Measurements from ENCODE around the gene DCD. TPM values are rescaled to one million over a fixed set of nuclear protein-coding genes. Genes with fewer than 3 reads are reported as not detected.

The DCD gene
- total RNA-seq, 4 donors from 2014 or later, result not detected

GRCh38 chr12:54624315-54625279 is 23.6 kb downstream of the DCD start:
- DNase-seq (ENCODE audit: low spot score) (no peak), ATAC-seq (ENCODE audit: low FRiP score) (no peak)
- no peak for TF ChIP-seq CTCF (IDR thresholded peaks at IDR 0.05)

- DNase-seq (ENCODE audit: low spot score), result no peak
- ATAC-seq (ENCODE audit: low FRiP score), result no peak
- no peak for TF ChIP-seq CTCF (IDR thresholded peaks at IDR 0.05)
These were observed 25.5 kb downstream of the DCD start for GRCh38 chr12:54622463-54623183.

GRCh38 chr12:54616933-54617680 is 31.1 kb downstream of the DCD start:
- no peak for TF ChIP-seq CTCF (IDR thresholded peaks at IDR 0.05)
- ATAC-seq (ENCODE audit: low FRiP score) (no peak), DNase-seq (ENCODE audit: low spot score) (no peak)

GRCh38 chr12:54612225-54612750 is 35.9 kb downstream of the DCD start:
- DNase-seq (ENCODE audit: low spot score) (no peak), ATAC-seq (ENCODE audit: low FRiP score) (no peak)

GRCh38 chr12:54611715-54612149 is 36.4 kb downstream of the DCD start:
- ATAC-seq (ENCODE audit: low FRiP score) (no peak), DNase-seq (ENCODE audit: low spot score) (no peak)
- TF ChIP-seq CTCF (IDR thresholded peaks at IDR 0.05), result no peak

More at GRCh38 chr12:54612225-54612750, 35.9 kb downstream of the DCD start:
- TF ChIP-seq CTCF (IDR thresholded peaks at IDR 0.05), result no peak

- no peak for TF ChIP-seq CTCF (IDR thresholded peaks at IDR 0.05)
- no peak for ATAC-seq (ENCODE audit: low FRiP score)
- no peak for DNase-seq (ENCODE audit: low spot score)
These were observed 39.4 kb downstream of the DCD start for GRCh38 chr12:54608769-54609168.

All from omental fat pad (tissue), 4 donors.